Spleen (tissue), 11 donors: ENCODE measurements around the gene IMPDH1. TPM values are rescaled to one million over a fixed set of nuclear protein-coding genes. Genes with fewer than 3 reads are reported as not detected.

ENCODE experiments used
- DNase-seq: peaks from one replicate; pipeline ENCODE4 v3.0.0-alpha.2; 2020
- H3K27ac ChIP-seq, 8 donors: fragments of 200-600 bp; sonication (generic) in 7 of 8; 1 replicate in 4 of 8; 2 replicates in 4 of 8; pipeline versions ENCODE4 v1.5.0 to v1.8.0; 2016 to 2021; ENCODE audit warnings: inconsistent platforms in 4 of 8, mild to moderate bottlenecking in 4 of 8, moderate library complexity in 1 of 8
- H3K27me3 ChIP-seq, 7 donors: fragments of 200-600 bp; sonication (generic) in 6 of 7; replicated peaks in 1 of 7; 1 replicate in 4 of 7; 2 replicates in 3 of 7; pipeline versions ENCODE4 v1.5.0 to v1.8.0; 2016 to 2021; ENCODE audit warnings: inconsistent platforms in 3 of 7, mild to moderate bottlenecking in 1 of 7
- H3K36me3 ChIP-seq, 6 donors: fragments of 200-600 bp; sonication (generic) in 5 of 6; 1 replicate in 4 of 6; 2 replicates in 2 of 6; pipeline versions ENCODE4 v1.5.0 to v1.8.0; 2016 to 2021; ENCODE audit warnings: inconsistent platforms in 2 of 6
- H3K4me1 ChIP-seq, 6 donors: fragments of 200-600 bp; sonication (generic) in 5 of 6; 1 replicate in 3 of 6; 2 replicates in 3 of 6; pipeline versions ENCODE4 v1.5.0 to v1.8.0; 2016 to 2021; ENCODE audit warnings: inconsistent platforms in 3 of 6
- H3K4me3 ChIP-seq, 8 donors: fragments of 200-600 bp; sonication (generic) in 7 of 8; 1 replicate in 4 of 8; 2 replicates in 4 of 8; pipeline versions ENCODE4 v1.5.0 to v1.8.0; 2016 to 2021; ENCODE audit warnings: inconsistent platforms in 4 of 8, mild to moderate bottlenecking in 4 of 8, moderate library complexity in 2 of 8
- H3K9me3 ChIP-seq, 8 donors: fragments of 200-600 bp; sonication (generic) in 7 of 8; 1 replicate in 4 of 8; 2 replicates in 4 of 8; pipeline versions ENCODE4 v1.5.0 to v1.8.0; 2016 to 2021; ENCODE audit warnings: inconsistent platforms in 4 of 8
- CTCF ChIP-seq, 11 experiments: fragments of 200-600 bp in 7 of 11; fragments of 450-650 bp in 4 of 11; sonication (generic) in 4 of 11; IDR thresholded peaks in 8 of 11; conservative IDR thresholded peaks in 3 of 11; 1 replicate in 7 of 11; 2 replicates in 4 of 11; pipeline versions ENCODE4 v1.4.0 to v1.8.0; 2016 to 2021; ENCODE audit warnings: antibody characterized with exemption in 11 of 11, inconsistent platforms in 4 of 11, mild to moderate bottlenecking in 1 of 11
- POLR2A ChIP-seq, 3 donors: fragments of 450-650 bp; IDR thresholded peaks; one replicate each; pipeline ENCODE4 v1.5.1; 2017; ENCODE audit warnings: antibody characterized with exemption in 3 of 3, mild to moderate bottlenecking in 1 of 3
- POLR2AphosphoS5 ChIP-seq, 3 donors: sonication (generic); formaldehyde crosslinking; IDR thresholded peaks; one replicate each; pipeline ENCODE4 v1.5.1; 2017; ENCODE audit warnings: antibody characterized with exemption in 3 of 3
- WGBS, 5 donors: extraction: QIAGEN DNeasy Blood & Tissue Kit in 3 of 5; methylation state at CpG; one replicate each; pipeline versions ENCODE4 v1.1.5 to v1.1.7; 2013 to 2018; 5-methylcytosine and 5-hydroxymethylcytosine counted together
- intact Hi-C: fragments of 100-400 bp; cut with DNase I; formaldehyde crosslinking; loops from one replicate; pipeline ENCODE4 v1.15.0; 2023; ENCODE audit warnings: low total_unique reads
- polyA plus RNA-seq, 3 donors: library from polyadenylated mRNA; stranded (reverse); fragments of 200-250 nt; gene quantifications; one replicate each; pipeline ENCODE4 v1.2.1, GENCODE V29; 2013
- total RNA-seq, 7 donors: library from RNA; depleted of rRNA in 3 of 7; stranded (reverse); fragments of >200 nt in 3 of 7; fragmentation: NEBNext Ultra II Directional in 4 of 7; extraction: Animal tissue kit (Norgen Biotek cat#: 25700) in 4 of 7; gene quantifications; one replicate each; pipeline versions ENCODE4 v1.1.0 to v1.2.1, GENCODE V29; 2016 to 2021
- donor health status: healthy with polysubstance abuse.
- donor health status: DM: no; HTN: no; CAD: no; lungs with moderate emphysema.
- donor health status: DM: no; HTN: no; CAD: no.
- donor health status: Bipolar disorder and iron deficiency.
- donor health status: healthy.
- donor health status: DM: no; HTN: no; CAD: no.
- donor health status: DM: yes; HTN: yes; CAD: no.

IMPDH1 gene
- total and polyA plus RNA-seq, 10 donors = 29.9 to 120 (median 83.1) TPM

- no peaks in the 10 kb centered on the region for H3K27me3 ChIP-seq
- DNase-seq = no peak
- H3K4me3 ChIP-seq = no peak overlapping the region
- no peaks in the 10 kb centered on the region for H3K9me3 ChIP-seq
- WGBS, 5 donors = 72 to 88% (median 83%) methylated on average over 2 of the region's 2 CpGs
- TF ChIP-seq CTCF (IDR thresholded peaks at IDR 0.05 in 8 of 11, conservative IDR thresholded peaks at IDR 0.05 in 3 of 11) (no peak), POLR2A (IDR thresholded peaks at IDR 0.05) (no peak), POLR2AphosphoS5 (IDR thresholded peaks at IDR 0.05) (no peak)
- intact Hi-C loops = no loop called here
- H3K27ac ChIP-seq = no peak overlapping the region
- no peaks in the 10 kb centered on the region for H3K4me1 ChIP-seq
- no peaks in the 10 kb centered on the region for H3K36me3 ChIP-seq
Measured at GRCh38 chr7:128373606-128374005, 36.2 kb downstream of the IMPDH1 start.

- Histone ChIP-seq H3K27ac (no peak overlapping the region), H3K4me3 (no peak overlapping the region), H3K9me3 (no peaks in the 10 kb centered on the region), H3K27me3 (peaks cover 0 to 12% (median 0%) of the 10 kb centered on the region in 7 donors), H3K4me1 (peaks cover 0 to 9% (median 0%) of the 10 kb centered on the region in 6 donors), H3K36me3 (no peaks in the 10 kb centered on the region)
- intact Hi-C loops = no loop called here
- TF ChIP-seq POLR2AphosphoS5 (IDR thresholded peaks at IDR 0.05) = no peak
- no peak for TF ChIP-seq POLR2A (IDR thresholded peaks at IDR 0.05)
- no peak for TF ChIP-seq CTCF (IDR thresholded peaks at IDR 0.05 in 8 of 11, conservative IDR thresholded peaks at IDR 0.05 in 3 of 11)
- DNase-seq = no peak
- 90 to 97% (median 93%) methylated on average over 4 of the region's 4 CpGs for WGBS, 5 donors
Measured at GRCh38 chr7:128370491-128370890, 39.3 kb downstream of the IMPDH1 start.

GRCh38 chr7:128366986-128367385 is 42.8 kb downstream of the IMPDH1 start:
- H3K27ac ChIP-seq = no peak overlapping the region
- H3K27me3 ChIP-seq = peaks cover 0 to 46% (median 6%) of the 10 kb centered on the region in 7 donors
- H3K36me3 ChIP-seq = no peaks in the 10 kb centered on the region
- intact Hi-C loops = no loop called here
- no peaks in the 10 kb centered on the region for H3K9me3 ChIP-seq
- DNase-seq = no peak
- peaks cover 0 to 13% (median 3%) of the 10 kb centered on the region in 6 donors for H3K4me1 ChIP-seq
- no peak overlapping the region for H3K4me3 ChIP-seq
- TF ChIP-seq POLR2AphosphoS5 (IDR thresholded peaks at IDR 0.05) (no peak), POLR2A (IDR thresholded peaks at IDR 0.05) (no peak), CTCF (IDR thresholded peaks at IDR 0.05 in 8 of 11, conservative IDR thresholded peaks at IDR 0.05 in 3 of 11) (no peak)

- Histone ChIP-seq H3K27me3 (peaks cover 0 to 53% (median 13%) of the 10 kb centered on the region in 7 donors), H3K9me3 (no peaks in the 10 kb centered on the region), H3K4me3 (no peak overlapping the region), H3K27ac (no peak overlapping the region), H3K4me1 (peaks cover 0 to 19% (median 8%) of the 10 kb centered on the region in 6 donors), H3K36me3 (no peaks in the 10 kb centered on the region)
- intact Hi-C loops = no loop called here
- no peak for DNase-seq
- WGBS, 5 donors = 18 to 63% (median 36%) methylated on average over 1 of the region's 1 CpG
- TF ChIP-seq POLR2AphosphoS5 (IDR thresholded peaks at IDR 0.05) (no peak), POLR2A (IDR thresholded peaks at IDR 0.05) (no peak), CTCF (IDR thresholded peaks at IDR 0.05 in 8 of 11, conservative IDR thresholded peaks at IDR 0.05 in 3 of 11) (no peak)
Measured at GRCh38 chr7:128366300-128366699, 43.5 kb downstream of the IMPDH1 start.
